Measurements from ENCODE around the gene CHD1.

The CHD1 gene

DNA sequence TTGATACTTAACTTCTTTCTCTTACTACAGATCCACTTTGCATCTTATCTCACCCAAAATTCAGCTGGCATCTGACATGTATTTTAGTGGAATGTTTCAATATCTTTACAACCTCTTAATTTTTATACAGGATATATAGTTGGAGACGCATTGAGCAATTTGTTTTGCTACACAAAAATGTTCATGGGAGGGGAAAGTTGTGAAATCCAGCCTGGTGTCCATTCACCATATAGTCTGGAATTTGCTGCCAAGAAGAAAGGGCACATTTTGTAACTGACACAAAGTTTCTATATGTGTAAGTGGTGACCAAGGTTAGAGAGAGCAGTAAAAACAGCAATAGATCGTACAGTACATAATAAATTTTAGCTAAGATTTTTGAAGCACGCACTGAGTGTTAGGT, 14.0 kb upstream of the CHD1 start:
- no peak for TF ChIP-seq EZH2phosphoT487 (IDR thresholded peaks at IDR 0.05; ENCODE audit: borderline replicate concordance)
- TF ChIP-seq, protein P1, sequence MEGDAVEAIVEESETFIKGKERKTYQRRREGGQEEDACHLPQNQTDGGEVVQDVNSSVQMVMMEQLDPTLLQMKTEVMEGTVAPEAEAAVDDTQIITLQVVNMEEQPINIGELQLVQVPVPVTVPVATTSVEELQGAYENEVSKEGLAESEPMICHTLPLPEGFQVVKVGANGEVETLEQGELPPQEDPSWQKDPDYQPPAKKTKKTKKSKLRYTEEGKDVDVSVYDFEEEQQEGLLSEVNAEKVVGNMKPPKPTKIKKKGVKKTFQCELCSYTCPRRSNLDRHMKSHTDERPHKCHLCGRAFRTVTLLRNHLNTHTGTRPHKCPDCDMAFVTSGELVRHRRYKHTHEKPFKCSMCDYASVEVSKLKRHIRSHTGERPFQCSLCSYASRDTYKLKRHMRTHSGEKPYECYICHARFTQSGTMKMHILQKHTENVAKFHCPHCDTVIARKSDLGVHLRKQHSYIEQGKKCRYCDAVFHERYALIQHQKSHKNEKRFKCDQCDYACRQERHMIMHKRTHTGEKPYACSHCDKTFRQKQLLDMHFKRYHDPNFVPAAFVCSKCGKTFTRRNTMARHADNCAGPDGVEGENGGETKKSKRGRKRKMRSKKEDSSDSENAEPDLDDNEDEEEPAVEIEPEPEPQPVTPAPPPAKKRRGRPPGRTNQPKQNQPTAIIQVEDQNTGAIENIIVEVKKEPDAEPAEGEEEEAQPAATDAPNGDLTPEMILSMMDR (conservative IDR thresholded peaks at IDR 0.05; ENCODE audit: low read length), result no peak
- Histone ChIP-seq H3K4me3 (ENCODE audit: low read length, poor library complexity, severe bottlenecking) (no peak overlapping the region), H3K36me3 (ENCODE audit: insufficient read depth, low read length) (no peaks in the 10 kb centered on the region), H3K4me1 (ENCODE audit: insufficient read depth, low read length, poor library complexity, severe bottlenecking) (no peaks in the 10 kb centered on the region), H3K9ac (ENCODE audit: low read depth, low read length, poor library complexity, severe bottlenecking) (no peak overlapping the region), H3K79me2 (ENCODE audit: insufficient read depth, low read length) (no peaks in the 10 kb centered on the region), H2AFZ (ENCODE audit: low read length) (no peak overlapping the region), H3K9me2 (replicated peaks; ENCODE audit: low read depth, low read length) (no peaks in the 10 kb centered on the region), H4K20me1 (ENCODE audit: insufficient read depth, low read length, poor library complexity, severe bottlenecking) (no peaks in the 10 kb centered on the region), H3K27me3 (ENCODE audit: insufficient read depth, low read length, poor library complexity, severe bottlenecking) (no peaks in the 10 kb centered on the region), H3K9me3 (ENCODE audit: insufficient read depth, low read depth, low read length) (no peaks in the 10 kb centered on the region), H3K4me2 (ENCODE audit: low read depth, low read length, poor library complexity, severe bottlenecking) (no peak overlapping the region), H3F3A (ENCODE audit: low read depth) (no peaks in the 10 kb centered on the region)

DNA sequence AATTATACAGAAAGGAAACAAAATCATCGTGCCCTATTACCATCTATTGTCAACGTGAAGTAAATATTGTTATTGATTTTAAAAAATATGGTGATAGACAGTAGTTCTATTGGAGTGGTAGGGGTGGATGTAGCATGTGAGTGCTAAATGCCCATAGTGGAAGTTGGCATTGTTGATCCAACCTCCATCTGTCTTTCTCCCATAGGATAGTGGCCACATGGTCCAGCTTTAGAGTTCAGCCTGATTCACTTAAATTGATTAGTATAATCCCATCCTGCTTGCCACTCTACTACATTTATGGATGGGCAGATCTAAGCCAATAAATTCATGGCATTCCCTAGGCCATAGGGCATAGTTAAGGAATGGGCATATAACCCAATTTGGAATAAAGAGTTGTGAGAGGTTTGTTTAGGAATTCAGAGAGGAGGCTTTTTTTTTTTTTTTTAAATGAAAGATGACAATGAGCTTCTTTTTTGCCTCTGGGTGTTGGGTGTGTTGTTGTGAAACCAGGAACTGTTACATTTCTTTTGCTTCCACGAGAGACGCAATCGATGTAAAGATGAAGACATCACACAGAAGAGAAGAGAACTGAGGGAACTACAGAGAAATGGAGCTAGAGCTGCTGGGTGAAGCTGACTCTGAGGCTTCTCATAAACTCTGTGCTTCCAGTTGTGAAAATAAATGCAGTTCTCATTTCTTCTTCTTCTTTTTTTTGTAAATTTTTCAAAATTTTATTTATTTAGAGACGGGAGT, 12.5 kb upstream of the CHD1 start:
- no peaks in the 10 kb centered on the region for H3K4me1 ChIP-seq (ENCODE audit: insufficient read depth, low read length, poor library complexity, severe bottlenecking)
- H3K4me2 ChIP-seq (ENCODE audit: low read depth, low read length, poor library complexity, severe bottlenecking), result no peak overlapping the region
- TF ChIP-seq, protein P1 (conservative IDR thresholded peaks at IDR 0.05; ENCODE audit: low read length), result no peak
- no peak for TF ChIP-seq EZH2phosphoT487 (IDR thresholded peaks at IDR 0.05; ENCODE audit: borderline replicate concordance)

DNA sequence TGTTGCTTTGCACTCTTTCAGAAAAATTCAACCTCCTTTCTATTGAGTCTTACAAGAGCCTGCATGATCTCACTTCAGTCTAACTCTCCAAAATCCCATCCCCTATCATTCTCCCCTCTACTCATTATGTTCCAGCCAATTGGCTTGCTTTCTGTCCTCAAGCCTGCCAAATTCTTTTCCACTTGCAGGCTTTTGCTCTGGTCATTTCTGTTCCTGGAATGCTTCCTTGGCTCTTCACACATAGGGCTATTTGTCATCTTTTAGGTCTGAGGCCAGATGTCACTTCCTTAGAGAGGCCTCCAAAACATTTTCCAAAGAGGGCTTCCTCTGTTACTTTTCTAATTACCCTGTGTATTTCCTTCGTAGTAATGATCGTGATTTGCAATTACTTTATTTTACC, 11.8 kb upstream of the CHD1 start:
- H3K4me1 ChIP-seq (ENCODE audit: insufficient read depth, low read length, poor library complexity, severe bottlenecking), result no peaks in the 10 kb centered on the region
- no peaks in the 10 kb centered on the region for H3K9me3 ChIP-seq (ENCODE audit: insufficient read depth, low read depth, low read length)
- TF ChIP-seq, protein P1 (conservative IDR thresholded peaks at IDR 0.05; ENCODE audit: low read length), result no peak
- no peak for TF ChIP-seq EZH2phosphoT487 (IDR thresholded peaks at IDR 0.05; ENCODE audit: borderline replicate concordance)
- no peak overlapping the region for H3K4me3 ChIP-seq (ENCODE audit: low read length, poor library complexity, severe bottlenecking)
- no peak overlapping the region for H2AFZ ChIP-seq (ENCODE audit: low read length)
- H3K4me2 ChIP-seq (ENCODE audit: low read depth, low read length, poor library complexity, severe bottlenecking), result no peak overlapping the region
- no peaks in the 10 kb centered on the region for H4K20me1 ChIP-seq (ENCODE audit: insufficient read depth, low read length, poor library complexity, severe bottlenecking)
- no peaks in the 10 kb centered on the region for H3K36me3 ChIP-seq (ENCODE audit: insufficient read depth, low read length)
- no peak overlapping the region for H3K9ac ChIP-seq (ENCODE audit: low read depth, low read length, poor library complexity, severe bottlenecking)
- H3K79me2 ChIP-seq (ENCODE audit: insufficient read depth, low read length), result no peaks in the 10 kb centered on the region
- H3F3A ChIP-seq (ENCODE audit: low read depth), result no peaks in the 10 kb centered on the region
- no peaks in the 10 kb centered on the region for H3K9me2 ChIP-seq (replicated peaks; ENCODE audit: low read depth, low read length)
- no peaks in the 10 kb centered on the region for H3K27me3 ChIP-seq (ENCODE audit: insufficient read depth, low read length, poor library complexity, severe bottlenecking)

More for the DNA sequence above, 12.5 kb upstream of the CHD1 start:
- H2AFZ ChIP-seq (ENCODE audit: low read length), result no peak overlapping the region
- H3K79me2 ChIP-seq (ENCODE audit: insufficient read depth, low read length), result no peaks in the 10 kb centered on the region
- no peaks in the 10 kb centered on the region for H3K36me3 ChIP-seq (ENCODE audit: insufficient read depth, low read length)
- H3K9me3 ChIP-seq (ENCODE audit: insufficient read depth, low read depth, low read length), result no peaks in the 10 kb centered on the region
- H3K4me3 ChIP-seq (ENCODE audit: low read length, poor library complexity, severe bottlenecking), result no peak overlapping the region
- no peaks in the 10 kb centered on the region for H3K27me3 ChIP-seq (ENCODE audit: insufficient read depth, low read length, poor library complexity, severe bottlenecking)
- no peaks in the 10 kb centered on the region for H3F3A ChIP-seq (ENCODE audit: low read depth)
- no peak overlapping the region for H3K9ac ChIP-seq (ENCODE audit: low read depth, low read length, poor library complexity, severe bottlenecking)
- H3K9me2 ChIP-seq (replicated peaks; ENCODE audit: low read depth, low read length), result no peaks in the 10 kb centered on the region
- H4K20me1 ChIP-seq (ENCODE audit: insufficient read depth, low read length, poor library complexity, severe bottlenecking), result no peaks in the 10 kb centered on the region
